ENCODE results near the gene KCNK2.

DNA sequence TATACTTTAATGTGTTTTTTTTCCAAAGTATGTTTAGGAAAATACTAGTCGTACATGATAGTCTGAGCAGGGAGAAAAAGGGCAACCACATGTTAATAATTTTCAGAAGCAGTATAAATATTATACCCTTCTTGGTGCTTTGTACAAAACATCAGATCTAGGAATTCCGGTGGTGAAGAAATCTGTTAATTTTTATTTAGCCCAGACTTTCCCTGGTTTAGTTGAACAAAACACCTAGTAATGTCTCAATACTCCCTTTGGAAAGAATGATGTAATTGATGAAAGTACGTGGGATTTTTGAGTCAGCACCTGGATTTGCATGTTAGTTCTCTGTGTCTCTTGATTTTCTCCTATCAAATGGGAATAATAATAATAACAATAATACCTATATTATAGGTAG is 38.4 kb upstream of the KCNK2 start:
- TF ChIP-seq, protein P1, sequence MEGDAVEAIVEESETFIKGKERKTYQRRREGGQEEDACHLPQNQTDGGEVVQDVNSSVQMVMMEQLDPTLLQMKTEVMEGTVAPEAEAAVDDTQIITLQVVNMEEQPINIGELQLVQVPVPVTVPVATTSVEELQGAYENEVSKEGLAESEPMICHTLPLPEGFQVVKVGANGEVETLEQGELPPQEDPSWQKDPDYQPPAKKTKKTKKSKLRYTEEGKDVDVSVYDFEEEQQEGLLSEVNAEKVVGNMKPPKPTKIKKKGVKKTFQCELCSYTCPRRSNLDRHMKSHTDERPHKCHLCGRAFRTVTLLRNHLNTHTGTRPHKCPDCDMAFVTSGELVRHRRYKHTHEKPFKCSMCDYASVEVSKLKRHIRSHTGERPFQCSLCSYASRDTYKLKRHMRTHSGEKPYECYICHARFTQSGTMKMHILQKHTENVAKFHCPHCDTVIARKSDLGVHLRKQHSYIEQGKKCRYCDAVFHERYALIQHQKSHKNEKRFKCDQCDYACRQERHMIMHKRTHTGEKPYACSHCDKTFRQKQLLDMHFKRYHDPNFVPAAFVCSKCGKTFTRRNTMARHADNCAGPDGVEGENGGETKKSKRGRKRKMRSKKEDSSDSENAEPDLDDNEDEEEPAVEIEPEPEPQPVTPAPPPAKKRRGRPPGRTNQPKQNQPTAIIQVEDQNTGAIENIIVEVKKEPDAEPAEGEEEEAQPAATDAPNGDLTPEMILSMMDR (IDR thresholded peaks at IDR 0.05) = no peak
- no peak for TF ChIP-seq EZH2phosphoT487 (IDR thresholded peaks at IDR 0.05)

Measured in neural progenitor cell (in vitro differentiated cells).